Lung (tissue), 13 donors: ENCODE data around the gene RBFOX1. TPM values are rescaled to one million over a fixed set of nuclear protein-coding genes. Genes with fewer than 3 reads are reported as not detected.

Experiments used
- ATAC-seq: fragments of 200-7000 bp; cut with Tn5 transposase; one replicate; pipeline ENCODE4 v1.9.1; 2020; ENCODE audit warnings: moderate number of reproducible peaks; ENCODE audit not compliant: insufficient read depth, low FRiP score
- DNase-seq, 3 donors: peaks; one replicate each; pipeline ENCODE4 v3.0.0-alpha.2; 2013 to 2017
- H3K27ac ChIP-seq, 2 donors: one replicate each; pipeline ENCODE4 v1.5.1; 2013; ENCODE audit warnings: mild to moderate bottlenecking in 2 of 2, moderate library complexity in 2 of 2, control low read depth in 1 of 2, inconsistent platforms in 1 of 2, low read depth in 1 of 2, low read length in 1 of 2
- H3K27me3 ChIP-seq, 3 donors: one replicate each; pipeline ENCODE4 v1.5.1; 2013; ENCODE audit warnings: low read length in 2 of 3; ENCODE audit not compliant: control insufficient read depth in 3 of 3, insufficient read depth in 3 of 3
- H3K36me3 ChIP-seq, 4 donors: one replicate each; pipeline ENCODE4 v1.5.1; 2013; ENCODE audit warnings: low read length in 4 of 4, mild to moderate bottlenecking in 1 of 4, moderate library complexity in 1 of 4; ENCODE audit not compliant: control insufficient read depth in 4 of 4, insufficient read depth in 4 of 4
- H3K4me1 ChIP-seq, 5 donors: one replicate each; pipeline ENCODE4 v1.5.1; 2013; ENCODE audit warnings: low read length in 5 of 5, mild to moderate bottlenecking in 2 of 5, moderate library complexity in 1 of 5; ENCODE audit not compliant: control insufficient read depth in 5 of 5, insufficient read depth in 5 of 5
- H3K4me3 ChIP-seq: one replicate; pipeline ENCODE4 v1.5.1; 2013; ENCODE audit warnings: mild to moderate bottlenecking, control low read depth, moderate library complexity
- H3K9ac ChIP-seq, 2 donors: one replicate each; pipeline ENCODE4 v1.5.1; 2013; ENCODE audit warnings: low read length in 2 of 2, control low read depth in 1 of 2; ENCODE audit not compliant: insufficient read depth in 1 of 2
- H3K9me3 ChIP-seq, 4 donors: one replicate each; pipeline ENCODE4 v1.5.1; 2013; ENCODE audit warnings: low read length in 3 of 4, mild to moderate bottlenecking in 1 of 4, moderate library complexity in 1 of 4; ENCODE audit not compliant: control insufficient read depth in 4 of 4, insufficient read depth in 3 of 4
- WGBS, 2 donors: extraction: QIAGEN DNeasy Blood & Tissue Kit; methylation state at CpG; one replicate each; pipeline ENCODE4 v1.1.7; 2013; 5-methylcytosine and 5-hydroxymethylcytosine counted together
- polyA plus RNA-seq, 2 donors: library from polyadenylated mRNA; stranded (reverse); fragments of 200-250 nt; gene quantifications; one replicate each; pipeline ENCODE4 v1.2.1, GENCODE V29; 2013
- small RNA-seq: library from RNA; depleted of rRNA; stranded (forward); fragments of <200 nt; gene quantifications from one replicate; pipeline ENCODE3, GENCODE V24; 2014; ENCODE audit warnings: low replicate concordance
- total RNA-seq, 2 donors: library from RNA; depleted of rRNA in 1 of 2; stranded (reverse); fragments of >200 nt in 1 of 2; gene quantifications; one replicate each; pipeline ENCODE4 v1.2.1, GENCODE V29; 2014 to 2021
- TF ChIP-seq, protein P1 (sequence below): IDR thresholded peaks from 2 replicates; pipeline ENCODE4 v1.5.1; 2012; ENCODE audit warnings: mild to moderate bottlenecking; ENCODE audit errors: control extremely low read depth, extremely low read depth
- donor health status: control.
- donor health status: control.
- donor health status: Bipolar disorder and iron deficiency.
- donor health status: healthy.
- donor health status: DM: yes; HTN: yes; CAD: no.

The RBFOX1 gene
- total and polyA plus RNA-seq, 4 donors = 0.55 to 3.0 TPM; not detected in 2

DNA sequence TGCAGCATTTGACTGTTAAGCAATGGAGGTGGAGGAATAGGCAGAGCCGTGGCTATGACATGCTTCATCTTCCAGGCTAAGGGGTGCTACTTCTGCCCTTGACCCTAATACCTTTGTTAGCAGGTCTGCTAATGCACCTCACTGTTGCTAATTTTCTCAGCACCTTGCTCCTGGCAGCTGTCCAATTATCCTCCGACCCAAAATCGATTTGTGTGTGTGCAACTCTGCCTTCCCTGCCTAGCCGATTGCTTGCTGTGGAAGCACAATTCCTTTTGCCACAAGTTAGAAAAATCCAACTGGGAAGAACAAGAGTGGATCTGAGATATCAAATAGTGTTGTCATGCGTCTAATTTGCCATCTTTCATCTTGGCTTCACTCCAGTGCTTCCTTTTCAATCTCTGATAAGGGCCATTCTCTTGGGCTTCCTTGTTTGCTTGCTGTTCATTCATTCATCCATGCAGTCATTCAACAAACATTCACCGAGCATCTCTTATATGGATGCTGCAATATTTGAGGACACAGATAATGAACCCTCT, 422.8 kb downstream of the RBFOX1 start:
- Histone ChIP-seq H3K9ac (no peak overlapping the region), H3K27ac (no peak overlapping the region), H3K4me1 (no peaks in the 10 kb centered on the region), H3K9me3 (peaks cover 0 to 3% (median 0%) of the 10 kb centered on the region in 4 donors), H3K27me3 (no peaks in the 10 kb centered on the region), H3K36me3 (no peaks in the 10 kb centered on the region), H3K4me3 (no peak overlapping the region)
- TF ChIP-seq, protein P1, sequence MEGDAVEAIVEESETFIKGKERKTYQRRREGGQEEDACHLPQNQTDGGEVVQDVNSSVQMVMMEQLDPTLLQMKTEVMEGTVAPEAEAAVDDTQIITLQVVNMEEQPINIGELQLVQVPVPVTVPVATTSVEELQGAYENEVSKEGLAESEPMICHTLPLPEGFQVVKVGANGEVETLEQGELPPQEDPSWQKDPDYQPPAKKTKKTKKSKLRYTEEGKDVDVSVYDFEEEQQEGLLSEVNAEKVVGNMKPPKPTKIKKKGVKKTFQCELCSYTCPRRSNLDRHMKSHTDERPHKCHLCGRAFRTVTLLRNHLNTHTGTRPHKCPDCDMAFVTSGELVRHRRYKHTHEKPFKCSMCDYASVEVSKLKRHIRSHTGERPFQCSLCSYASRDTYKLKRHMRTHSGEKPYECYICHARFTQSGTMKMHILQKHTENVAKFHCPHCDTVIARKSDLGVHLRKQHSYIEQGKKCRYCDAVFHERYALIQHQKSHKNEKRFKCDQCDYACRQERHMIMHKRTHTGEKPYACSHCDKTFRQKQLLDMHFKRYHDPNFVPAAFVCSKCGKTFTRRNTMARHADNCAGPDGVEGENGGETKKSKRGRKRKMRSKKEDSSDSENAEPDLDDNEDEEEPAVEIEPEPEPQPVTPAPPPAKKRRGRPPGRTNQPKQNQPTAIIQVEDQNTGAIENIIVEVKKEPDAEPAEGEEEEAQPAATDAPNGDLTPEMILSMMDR = no peak
- DNase-seq (no peak), ATAC-seq (no peak)
- 68 to 84% methylated on average over 6 of the region's 6 CpGs for WGBS, 2 donors

Small RNA genes within 50 kb of the gene (small RNA-seq; reads per million reads assigned to genes)
- gene RF00537 = not detected
- gene RF00561 = not detected
